HepG2 (cell line): ENCODE results near the gene PEAK1.

Source experiments
- ATF2 ChIP-seq: sonication (generic); formaldehyde crosslinking; IDR thresholded peaks from 2 replicates; pipeline ENCODE4 v1.4.0; 2020; ENCODE audit warnings: missing genetic modification reagents
- BRCA1 ChIP-seq: sonication (generic); formaldehyde crosslinking; IDR thresholded peaks from 2 replicates; pipeline ENCODE4 v1.4.0; 2020; ENCODE audit warnings: missing genetic modification reagents
- CEBPB ChIP-seq: IDR thresholded peaks from 2 replicates; pipeline ENCODE4 v1.6.1; 2011; ENCODE audit warnings: low read depth, low read length, improper control_type of control experiment, borderline replicate concordance
- NR2F1 ChIP-seq, 2 experiments: fragments of 450-650 bp in 1 of 2; formaldehyde crosslinking in 1 of 2; IDR thresholded peaks; 2 replicates each; pipeline versions ENCODE4 v1.5.0 to v1.6.1; 2016 to 2020; ENCODE audit warnings: mild to moderate bottlenecking in 1 of 2, missing compliant biosample characterization in 1 of 2, missing genetic modification reagents in 1 of 2, moderate library complexity in 1 of 2
- POLR2AphosphoS5 ChIP-seq: IDR thresholded peaks from 2 replicates; pipeline ENCODE4 v1.6.1; 2012; ENCODE audit warnings: low read depth, low read length
- TF ChIP-seq, protein P1 (sequence below), 2 experiments: IDR thresholded peaks; 2 replicates each; pipeline ENCODE4 v1.6.1; 2011 to 2012; ENCODE audit warnings: low read length in 2 of 2, borderline replicate concordance in 1 of 2, low read depth in 1 of 2, mild to moderate bottlenecking in 1 of 2, moderate library complexity in 1 of 2
- TF ChIP-seq, protein P2 (sequence below), 2 experiments: fragments of 450-650 bp in 1 of 2; sonication (generic) in 1 of 2; formaldehyde crosslinking in 1 of 2; IDR thresholded peaks; 2 replicates each; pipeline versions ENCODE4 v1.6.1 to v1.8.0; 2016 to 2022; ENCODE audit warnings: antibody characterized with exemption in 1 of 2, mild to moderate bottlenecking in 1 of 2, missing genetic modification reagents in 1 of 2

- TF ChIP-seq CEBPB, result no peak
- TF ChIP-seq POLR2AphosphoS5, result no peak
- TF ChIP-seq, protein P1, sequence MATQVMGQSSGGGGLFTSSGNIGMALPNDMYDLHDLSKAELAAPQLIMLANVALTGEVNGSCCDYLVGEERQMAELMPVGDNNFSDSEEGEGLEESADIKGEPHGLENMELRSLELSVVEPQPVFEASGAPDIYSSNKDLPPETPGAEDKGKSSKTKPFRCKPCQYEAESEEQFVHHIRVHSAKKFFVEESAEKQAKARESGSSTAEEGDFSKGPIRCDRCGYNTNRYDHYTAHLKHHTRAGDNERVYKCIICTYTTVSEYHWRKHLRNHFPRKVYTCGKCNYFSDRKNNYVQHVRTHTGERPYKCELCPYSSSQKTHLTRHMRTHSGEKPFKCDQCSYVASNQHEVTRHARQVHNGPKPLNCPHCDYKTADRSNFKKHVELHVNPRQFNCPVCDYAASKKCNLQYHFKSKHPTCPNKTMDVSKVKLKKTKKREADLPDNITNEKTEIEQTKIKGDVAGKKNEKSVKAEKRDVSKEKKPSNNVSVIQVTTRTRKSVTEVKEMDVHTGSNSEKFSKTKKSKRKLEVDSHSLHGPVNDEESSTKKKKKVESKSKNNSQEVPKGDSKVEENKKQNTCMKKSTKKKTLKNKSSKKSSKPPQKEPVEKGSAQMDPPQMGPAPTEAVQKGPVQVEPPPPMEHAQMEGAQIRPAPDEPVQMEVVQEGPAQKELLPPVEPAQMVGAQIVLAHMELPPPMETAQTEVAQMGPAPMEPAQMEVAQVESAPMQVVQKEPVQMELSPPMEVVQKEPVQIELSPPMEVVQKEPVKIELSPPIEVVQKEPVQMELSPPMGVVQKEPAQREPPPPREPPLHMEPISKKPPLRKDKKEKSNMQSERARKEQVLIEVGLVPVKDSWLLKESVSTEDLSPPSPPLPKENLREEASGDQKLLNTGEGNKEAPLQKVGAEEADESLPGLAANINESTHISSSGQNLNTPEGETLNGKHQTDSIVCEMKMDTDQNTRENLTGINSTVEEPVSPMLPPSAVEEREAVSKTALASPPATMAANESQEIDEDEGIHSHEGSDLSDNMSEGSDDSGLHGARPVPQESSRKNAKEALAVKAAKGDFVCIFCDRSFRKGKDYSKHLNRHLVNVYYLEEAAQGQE (IDR thresholded peaks at IDR 0.05; ENCODE audit: borderline replicate concordance in 1 of 2, low read depth in 1 of 2, low read length in 2 of 2), result no peak
- TF ChIP-seq, protein P2, sequence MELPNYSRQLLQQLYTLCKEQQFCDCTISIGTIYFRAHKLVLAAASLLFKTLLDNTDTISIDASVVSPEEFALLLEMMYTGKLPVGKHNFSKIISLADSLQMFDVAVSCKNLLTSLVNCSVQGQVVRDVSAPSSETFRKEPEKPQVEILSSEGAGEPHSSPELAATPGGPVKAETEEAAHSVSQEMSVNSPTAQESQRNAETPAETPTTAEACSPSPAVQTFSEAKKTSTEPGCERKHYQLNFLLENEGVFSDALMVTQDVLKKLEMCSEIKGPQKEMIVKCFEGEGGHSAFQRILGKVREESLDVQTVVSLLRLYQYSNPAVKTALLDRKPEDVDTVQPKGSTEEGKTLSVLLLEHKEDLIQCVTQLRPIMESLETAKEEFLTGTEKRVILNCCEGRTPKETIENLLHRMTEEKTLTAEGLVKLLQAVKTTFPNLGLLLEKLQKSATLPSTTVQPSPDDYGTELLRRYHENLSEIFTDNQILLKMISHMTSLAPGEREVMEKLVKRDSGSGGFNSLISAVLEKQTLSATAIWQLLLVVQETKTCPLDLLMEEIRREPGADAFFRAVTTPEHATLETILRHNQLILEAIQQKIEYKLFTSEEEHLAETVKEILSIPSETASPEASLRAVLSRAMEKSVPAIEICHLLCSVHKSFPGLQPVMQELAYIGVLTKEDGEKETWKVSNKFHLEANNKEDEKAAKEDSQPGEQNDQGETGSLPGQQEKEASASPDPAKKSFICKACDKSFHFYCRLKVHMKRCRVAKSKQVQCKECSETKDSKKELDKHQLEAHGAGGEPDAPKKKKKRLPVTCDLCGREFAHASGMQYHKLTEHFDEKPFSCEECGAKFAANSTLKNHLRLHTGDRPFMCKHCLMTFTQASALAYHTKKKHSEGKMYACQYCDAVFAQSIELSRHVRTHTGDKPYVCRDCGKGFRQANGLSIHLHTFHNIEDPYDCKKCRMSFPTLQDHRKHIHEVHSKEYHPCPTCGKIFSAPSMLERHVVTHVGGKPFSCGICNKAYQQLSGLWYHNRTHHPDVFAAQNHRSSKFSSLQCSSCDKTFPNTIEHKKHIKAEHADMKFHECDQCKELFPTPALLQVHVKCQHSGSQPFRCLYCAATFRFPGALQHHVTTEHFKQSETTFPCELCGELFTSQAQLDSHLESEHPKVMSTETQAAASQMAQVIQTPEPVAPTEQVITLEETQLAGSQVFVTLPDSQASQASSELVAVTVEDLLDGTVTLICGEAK (IDR thresholded peaks at IDR 0.05), result no peak
- TF ChIP-seq, protein P2 (CRISPR knock-in tag; IDR thresholded peaks at IDR 0.05), result no peak
- no peak for TF ChIP-seq BRCA1
- no peak for TF ChIP-seq ATF2 (CRISPR knock-in tag)
- TF ChIP-seq NR2F1 (CRISPR knock-in tag; IDR thresholded peaks at IDR 0.05), result no peak
Measured at GRCh38 chr15:77370580-77370979, 49.3 kb downstream of the PEAK1 start.
